AG09319 (cell line): ENCODE data around the gene LTC4S.

ENCODE experiments used
- DNase-seq: peaks from one replicate; pipeline ENCODE4 v3.0.0-alpha.2; 2010; ENCODE audit warnings: low read depth; ENCODE audit errors: extremely low read depth
- TF ChIP-seq, protein P1 (sequence below): IDR thresholded peaks from 2 replicates; pipeline ENCODE4 v1.5.1; 2011; ENCODE audit warnings: low read depth, mild to moderate bottlenecking, inconsistent platforms, low read length, moderate library complexity

Gene LTC4S

GRCh38 chr5:179815491-179816249 lies 21.9 kb downstream of the LTC4S start:
- DNase-seq: no peak
- TF ChIP-seq, protein P1, sequence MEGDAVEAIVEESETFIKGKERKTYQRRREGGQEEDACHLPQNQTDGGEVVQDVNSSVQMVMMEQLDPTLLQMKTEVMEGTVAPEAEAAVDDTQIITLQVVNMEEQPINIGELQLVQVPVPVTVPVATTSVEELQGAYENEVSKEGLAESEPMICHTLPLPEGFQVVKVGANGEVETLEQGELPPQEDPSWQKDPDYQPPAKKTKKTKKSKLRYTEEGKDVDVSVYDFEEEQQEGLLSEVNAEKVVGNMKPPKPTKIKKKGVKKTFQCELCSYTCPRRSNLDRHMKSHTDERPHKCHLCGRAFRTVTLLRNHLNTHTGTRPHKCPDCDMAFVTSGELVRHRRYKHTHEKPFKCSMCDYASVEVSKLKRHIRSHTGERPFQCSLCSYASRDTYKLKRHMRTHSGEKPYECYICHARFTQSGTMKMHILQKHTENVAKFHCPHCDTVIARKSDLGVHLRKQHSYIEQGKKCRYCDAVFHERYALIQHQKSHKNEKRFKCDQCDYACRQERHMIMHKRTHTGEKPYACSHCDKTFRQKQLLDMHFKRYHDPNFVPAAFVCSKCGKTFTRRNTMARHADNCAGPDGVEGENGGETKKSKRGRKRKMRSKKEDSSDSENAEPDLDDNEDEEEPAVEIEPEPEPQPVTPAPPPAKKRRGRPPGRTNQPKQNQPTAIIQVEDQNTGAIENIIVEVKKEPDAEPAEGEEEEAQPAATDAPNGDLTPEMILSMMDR: no peak

DNA sequence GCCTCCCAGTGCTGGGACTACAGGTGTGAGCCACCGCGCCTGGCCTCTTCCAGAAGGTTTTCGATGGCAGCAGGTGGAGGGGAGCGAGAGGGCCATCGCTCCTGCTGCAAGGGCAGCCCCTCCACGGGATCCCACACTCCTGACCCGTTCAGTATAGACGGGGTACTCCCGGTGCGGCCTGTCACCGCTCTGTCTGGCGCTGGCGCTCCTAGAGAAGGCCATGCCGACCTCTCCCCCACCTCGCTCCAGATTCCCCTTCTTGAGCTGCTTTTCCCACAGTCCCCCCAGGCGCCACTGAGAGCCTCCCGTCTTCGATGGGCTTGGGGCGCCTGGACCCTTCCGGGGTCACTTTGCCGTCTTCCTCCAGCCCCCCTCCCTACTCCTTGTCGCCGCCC lies 22.6 kb downstream of the LTC4S start:
- DNase-seq: no peak
- TF ChIP-seq, protein P1: no peak

GRCh38 chr5:179816796-179817469 lies 23.1 kb downstream of the LTC4S start:
- no peak for DNase-seq
- TF ChIP-seq, protein P1: peak; percentile 3

- TF ChIP-seq, protein P1: no peak
- no peak for DNase-seq
Measured at GRCh38 chr5:179817470-179817840, 23.7 kb downstream of the LTC4S start.

GRCh38 chr5:179817890-179818745 lies 24.3 kb downstream of the LTC4S start:
- TF ChIP-seq, protein P1: no peak
- no peak for DNase-seq

GRCh38 chr5:179818746-179819295 lies 25.0 kb downstream of the LTC4S start:
- DNase-seq: peak; percentile 78
- TF ChIP-seq, protein P1: no peak
